ENCODE data around the gene EXOSC7. TPM values are rescaled to one million over a fixed set of nuclear protein-coding genes. Genes with fewer than 3 reads are reported as not detected.

EXOSC7 gene
- total and polyA plus RNA-seq, 9 of the 15 experiments (the other 6 are each of a cell fraction or from before 2014, with no cell fraction given) = 88.5 to 237 (median 112) TPM

- TF ChIP-seq KHSRP (IDR thresholded peaks at IDR 0.05) (no peak; the same call in 1 of the 2 replicates), TAF7 (tag; IDR thresholded peaks at IDR 0.05) (no peak), E2F5 (CRISPR knock-in tag; IDR thresholded peaks at IDR 0.05) (no peak), HOMEZ (CRISPR knock-in tag; IDR thresholded peaks at IDR 0.05) (no peak), HDGF (IDR thresholded peaks at IDR 0.05) (no peak), MAFG (tag; conservative IDR thresholded peaks at IDR 0.05) (no peak), ZNF311 (CRISPR knock-in tag; IDR thresholded peaks at IDR 0.05) (no peak), PPARD (CRISPR knock-in tag; IDR thresholded peaks at IDR 0.05) (no peak), NBN (IDR thresholded peaks at IDR 0.05; ENCODE audit: low read depth) (peak; percentile 52; the same call in 1 of the 2 replicates), CEBPZ (IDR thresholded peaks at IDR 0.05; ENCODE audit: borderline replicate concordance, low read depth, low read length) (no peak), MAX (CRISPR knock-in tag; IDR thresholded peaks at IDR 0.05) (no peak), TCF15 (CRISPR knock-in tag; IDR thresholded peaks at IDR 0.05) (no peak), NR2C2 (CRISPR knock-in tag; IDR thresholded peaks at IDR 0.05) (no peak), NR2C2 (tag; IDR thresholded peaks at IDR 0.05) (no peak), ADNP (tag; IDR thresholded peaks at IDR 0.05) (peak; percentile 68), ZNF639 (CRISPR knock-in tag; conservative IDR thresholded peaks at IDR 0.05 in 1 of 2, IDR thresholded peaks at IDR 0.05 in 1 of 2) (no peak), SRSF3 (IDR thresholded peaks at IDR 0.05; ENCODE audit: insufficient read depth, low read length) (no peak), GATAD2A (IDR thresholded peaks at IDR 0.05) (no peak), TFAM (CRISPR knock-in tag; conservative IDR thresholded peaks at IDR 0.05) (no peak), NFE2 (IDR thresholded peaks at IDR 0.05; ENCODE audit: low read depth) (no peak; the same call in 1 of the 2 replicates), ZBTB26 (CRISPR knock-in tag; IDR thresholded peaks at IDR 0.05) (no peak)
Observed at GRCh38 chr3:44968447-44968858, 7.6 kb upstream of the EXOSC7 start (continued).

Data from K562 (cell line).